ENCODE results near the gene RPUSD1.
"Not testable (repeated sequence)": the region's sequence is repeated elsewhere in the genome, so short reads cannot be mapped to it uniquely, and the experiment has no call there.

The RPUSD1 gene

GRCh38 chr16:821751-822150 lies 33.6 kb upstream of the RPUSD1 start:
- Histone ChIP-seq H3K27me3 (peaks cover 0 to 91% of the 10 kb centered on the region in 2 donors), H3K4me3 (no peak overlapping the region), H3K27ac (no peak overlapping the region), H3K36me3 (no peaks in the 10 kb centered on the region), H3K4me1 (peaks cover 0 to 18% (median 11%) of the 10 kb centered on the region in 4 donors), H3K9me3 (no peaks in the 10 kb centered on the region)
- TF ChIP-seq CTCF (IDR thresholded peaks at IDR 0.05): no peak
- intact Hi-C loops (cut with DNase I; ENCODE audit: low total_unique reads): no loop called here
- no peak for DNase-seq

GRCh38 chr16:820748-821147 lies 32.6 kb upstream of the RPUSD1 start:
- Histone ChIP-seq H3K4me1 (peaks cover 0 to 18% (median 10%) of the 10 kb centered on the region in 4 donors), H3K4me3 (no peak overlapping the region), H3K27me3 (peaks cover 0 to 93% of the 10 kb centered on the region in 2 donors), H3K9me3 (no peaks in the 10 kb centered on the region), H3K36me3 (no peaks in the 10 kb centered on the region), H3K27ac (no peak overlapping the region)
- TF ChIP-seq CTCF (IDR thresholded peaks at IDR 0.05): no peak
- DNase-seq: no peak
- intact Hi-C loops (cut with DNase I; ENCODE audit: low total_unique reads): no loop called here

GRCh38 chr16:820044-820408 lies 31.8 kb upstream of the RPUSD1 start:
- DNase-seq; intact Hi-C loops (cut with DNase I; ENCODE audit: low total_unique reads); H3K27ac ChIP-seq; H3K9me3 ChIP-seq; H3K36me3 ChIP-seq; H3K4me3 ChIP-seq: not testable (repeated sequence)
- peaks cover 0 to 91% of the 10 kb centered on the region in 2 donors for H3K27me3 ChIP-seq
- peaks cover 0 to 12% (median 2%) of the 10 kb centered on the region in 4 donors for H3K4me1 ChIP-seq

GRCh38 chr16:819336-820043 lies 31.3 kb upstream of the RPUSD1 start:
- Histone ChIP-seq H3K4me3 (no peak overlapping the region), H3K27ac (no peak overlapping the region), H3K36me3 (no peaks in the 10 kb centered on the region), H3K27me3 (peaks cover 0 to 89% of the 10 kb centered on the region in 2 donors), H3K9me3 (no peaks in the 10 kb centered on the region), H3K4me1 (peaks cover 0 to 8% (median 0%) of the 10 kb centered on the region in 4 donors)
- no peak for DNase-seq
- TF ChIP-seq CTCF (IDR thresholded peaks at IDR 0.05): no peak
- intact Hi-C loops (cut with DNase I; ENCODE audit: low total_unique reads): loop anchor here (10.0 kb wide), 1 partner anchor 235 kb away; no protein-coding TSS in a partner anchor

GRCh38 chr16:818592-818991 lies 30.4 kb upstream of the RPUSD1 start:
- peaks cover 0 to 12% (median 0%) of the 10 kb centered on the region in 4 donors for H3K4me1 ChIP-seq
- H3K27ac ChIP-seq: no peak overlapping the region
- TF ChIP-seq CTCF (IDR thresholded peaks at IDR 0.05): no peak
- no peaks in the 10 kb centered on the region for H3K36me3 ChIP-seq
- intact Hi-C loops (cut with DNase I; ENCODE audit: low total_unique reads): loop anchor here (10.0 kb wide), 1 partner anchor 236 kb away; no protein-coding TSS in a partner anchor
- no peak for DNase-seq
- no peak overlapping the region for H3K4me3 ChIP-seq
- peaks cover 0 to 89% of the 10 kb centered on the region in 2 donors for H3K27me3 ChIP-seq
- no peaks in the 10 kb centered on the region for H3K9me3 ChIP-seq

- no peak for DNase-seq
- Histone ChIP-seq H3K36me3 (no peaks in the 10 kb centered on the region), H3K9me3 (no peaks in the 10 kb centered on the region), H3K4me3 (no peak overlapping the region), H3K27me3 (peaks cover 0 to 89% of the 10 kb centered on the region in 2 donors), H3K4me1 (peaks cover 0 to 16% (median 0%) of the 10 kb centered on the region in 4 donors), H3K27ac (no peak overlapping the region)
- TF ChIP-seq CTCF (IDR thresholded peaks at IDR 0.05): no peak
- intact Hi-C loops (cut with DNase I; ENCODE audit: low total_unique reads): loop anchor here (10.0 kb wide), 1 partner anchor 237 kb away; no protein-coding TSS in a partner anchor
Observed at GRCh38 chr16:818132-818531, 30.0 kb upstream of the RPUSD1 start.

Measured in tibial artery (tissue), 4 donors.